ENCODE measurements around the gene WASF2.

Gene WASF2

GRCh38 chr1:27427329-27427728 is 62.6 kb downstream of the WASF2 start:
- in situ Hi-C loops (cut with HindIII; ENCODE audit: low sequenced_read_pairs) = no loop called here

DNA sequence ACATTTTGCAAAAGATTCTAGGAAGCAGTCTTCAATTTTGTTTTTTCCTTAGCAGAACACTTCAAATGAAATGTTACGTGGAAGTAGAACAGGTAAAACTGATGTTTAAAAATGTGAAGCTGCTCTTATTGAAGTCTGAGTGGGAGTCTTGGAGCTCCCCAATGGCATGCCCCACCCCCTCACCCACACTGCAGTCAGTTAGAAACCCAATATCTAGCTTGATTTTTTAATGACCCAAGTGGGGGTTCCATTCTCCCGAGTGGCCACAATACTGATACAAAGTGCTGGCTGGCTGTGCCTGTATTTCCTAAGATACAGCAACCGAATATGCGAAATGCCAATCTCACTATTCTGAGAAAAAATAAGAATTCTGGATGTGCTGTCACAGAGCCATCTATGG is 66.3 kb downstream of the WASF2 start:
- in situ Hi-C loops (cut with HindIII; ENCODE audit: low sequenced_read_pairs) = loop anchor here (25.0 kb wide), 1 partner anchor 164 kb away; no protein-coding TSS in a partner anchor

DNA sequence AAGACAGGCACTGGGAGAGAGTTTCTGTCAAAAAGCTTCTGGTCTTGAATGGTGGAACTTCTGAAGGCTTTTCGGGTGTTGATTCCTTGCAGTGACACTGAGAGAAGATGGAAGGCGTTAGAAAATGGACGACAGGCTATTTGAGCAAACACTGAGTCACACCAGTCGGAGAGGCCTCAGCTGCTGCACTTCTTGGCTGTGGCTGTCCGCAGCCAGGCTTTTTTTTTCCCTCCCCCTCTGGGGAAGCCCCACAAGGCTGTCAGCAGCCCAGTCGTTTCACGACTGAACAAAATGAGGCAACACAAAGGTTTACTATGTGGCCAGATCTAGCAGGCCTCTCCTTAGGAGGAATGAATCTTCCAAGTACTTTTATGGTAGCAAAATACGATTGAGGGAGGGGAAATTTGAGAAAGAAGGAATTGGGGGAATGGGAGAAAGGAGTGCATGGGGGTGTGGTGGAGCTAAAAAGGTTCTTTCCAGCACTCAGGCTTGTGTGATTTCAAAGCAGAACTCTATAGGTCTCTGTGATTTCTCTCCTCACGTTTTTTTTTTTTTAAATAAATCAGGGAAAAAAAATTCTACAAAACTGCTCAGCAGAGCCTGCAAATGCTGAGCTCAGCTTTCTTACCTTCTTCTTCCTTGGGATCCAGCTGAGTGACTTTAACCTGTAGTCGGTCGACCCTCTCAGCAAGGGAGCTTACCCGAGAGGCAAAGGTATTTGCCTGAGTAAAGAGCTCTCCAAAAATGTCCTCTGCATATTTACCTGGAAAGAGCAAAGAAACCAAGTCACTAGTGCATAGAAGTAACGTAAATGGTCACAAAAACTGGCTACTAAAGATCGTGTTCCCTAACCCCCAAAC is 71.4 kb downstream of the WASF2 start:
- in situ Hi-C loops (cut with HindIII; ENCODE audit: low sequenced_read_pairs) = loop anchor here (25.0 kb wide), 1 partner anchor 169 kb away; no protein-coding TSS in a partner anchor

DNA sequence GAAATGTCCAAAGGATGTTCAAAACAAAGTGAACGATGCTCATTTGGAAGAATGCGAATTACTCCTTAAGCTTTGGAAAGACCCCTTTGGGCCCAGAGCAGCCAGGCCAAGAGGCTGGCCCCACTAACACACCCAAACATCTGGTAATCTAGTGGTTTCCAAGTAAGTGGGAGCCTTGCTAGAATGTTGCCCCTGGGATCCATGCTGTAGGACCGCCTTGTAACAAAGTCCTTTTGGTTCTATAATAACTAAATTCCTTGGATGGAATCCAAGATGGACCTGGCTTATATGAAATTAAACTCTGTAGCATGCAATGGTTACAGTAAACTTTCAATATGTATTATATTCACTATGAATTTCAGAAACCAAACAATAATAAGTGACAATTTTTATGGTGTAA is 72.3 kb downstream of the WASF2 start:
- in situ Hi-C loops (cut with HindIII; ENCODE audit: low sequenced_read_pairs) = loop anchor here (25.0 kb wide), 1 partner anchor 170 kb away; no protein-coding TSS in a partner anchor

DNA sequence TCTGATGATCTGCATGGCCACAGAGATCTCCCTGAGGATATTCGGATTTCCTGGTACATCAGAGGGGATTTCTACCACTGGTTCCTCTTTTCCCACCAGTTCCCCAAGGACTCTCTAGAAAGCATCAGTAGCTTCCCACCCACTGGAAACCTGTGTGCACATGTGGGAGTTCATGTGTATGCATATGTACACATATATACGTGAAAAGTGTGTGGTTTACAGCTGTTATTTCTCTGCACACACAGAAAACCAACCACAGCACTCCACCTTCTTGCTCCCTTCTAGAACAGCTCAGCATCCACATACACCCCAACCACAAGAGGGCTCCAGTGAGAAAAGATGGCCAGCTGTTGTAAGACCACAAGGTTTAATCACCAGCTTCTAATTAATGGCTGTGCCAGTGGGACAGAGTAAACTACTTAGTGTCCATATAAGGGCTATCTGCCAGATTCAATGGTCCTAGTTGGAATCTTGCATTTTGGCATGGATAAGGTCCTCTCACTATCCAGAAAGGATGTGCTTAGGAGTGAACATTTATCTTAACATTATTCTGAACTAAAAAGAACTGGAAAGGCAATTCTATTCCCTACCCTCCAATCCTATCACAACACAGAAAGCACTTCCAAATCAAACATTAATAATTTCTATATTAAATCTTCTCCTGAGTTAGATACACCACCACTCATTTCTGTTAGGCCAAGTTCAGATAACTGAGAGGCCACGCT is 73.4 kb downstream of the WASF2 start:
- in situ Hi-C loops (cut with HindIII; ENCODE audit: low sequenced_read_pairs) = loop anchor here (25.0 kb wide), 1 partner anchor 171 kb away; no protein-coding TSS in a partner anchor

DNA sequence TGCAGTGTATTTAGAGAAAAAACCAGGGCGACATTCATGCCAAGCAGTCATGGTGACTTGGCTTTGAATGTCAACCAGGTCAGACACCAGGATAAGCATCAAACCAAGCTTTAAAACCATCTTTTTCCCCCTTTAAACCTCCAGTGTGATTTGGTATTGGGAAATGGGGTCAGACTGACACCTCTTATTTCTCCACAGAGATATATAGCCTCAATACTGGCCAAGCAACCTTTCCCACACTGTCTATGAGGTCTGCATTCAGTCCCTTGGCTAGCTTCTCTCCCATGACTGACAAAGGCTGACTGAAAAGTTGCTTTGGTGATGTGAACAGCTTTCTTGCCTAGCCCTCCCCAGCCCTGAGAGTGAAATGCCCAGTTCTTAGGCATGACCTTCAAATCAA is 75.9 kb downstream of the WASF2 start:
- in situ Hi-C loops (cut with HindIII; ENCODE audit: low sequenced_read_pairs) = loop anchor here (25.0 kb wide), 1 partner anchor 173 kb away; no protein-coding TSS in a partner anchor

DNA sequence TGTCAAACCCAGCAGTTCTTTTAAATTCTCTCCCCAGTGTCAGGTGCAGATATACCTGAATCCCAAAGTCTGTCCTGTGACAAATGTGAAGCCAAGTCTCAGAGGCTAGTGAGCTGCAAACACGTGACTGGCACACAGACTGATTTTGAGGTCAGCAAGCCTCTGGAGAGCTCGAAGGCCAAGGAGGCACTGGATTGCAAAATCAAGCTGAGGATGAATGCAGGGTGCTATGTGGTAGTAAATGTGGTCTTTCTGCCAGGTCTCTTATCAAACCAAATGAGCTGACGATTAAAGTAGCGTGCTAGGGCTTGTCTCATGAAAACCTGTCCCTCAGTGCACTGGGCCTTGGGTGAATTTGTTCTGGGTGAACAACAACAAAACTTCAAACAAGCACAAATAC is 77.0 kb downstream of the WASF2 start:
- in situ Hi-C loops (cut with HindIII; ENCODE audit: low sequenced_read_pairs) = loop anchor here (25.0 kb wide), 1 partner anchor 174 kb away; no protein-coding TSS in a partner anchor

DNA sequence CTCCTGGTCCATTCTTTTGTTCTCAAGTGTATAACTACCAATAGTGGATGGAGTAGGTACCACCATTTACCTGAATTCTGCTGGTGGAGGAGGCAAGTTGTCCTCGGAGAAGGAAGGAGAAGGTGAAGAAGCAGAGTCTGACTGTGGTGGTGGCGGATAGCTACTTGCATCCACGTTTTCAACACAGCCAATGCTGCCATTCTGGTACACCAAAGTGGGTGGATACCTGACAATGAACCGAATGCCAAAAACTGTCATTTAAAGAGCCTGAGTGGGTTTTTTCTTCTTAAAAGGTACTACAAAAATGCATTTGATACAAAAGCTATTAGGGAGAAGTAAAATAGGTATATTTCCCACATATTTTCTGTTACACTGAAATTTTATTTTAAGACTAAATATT is 77.5 kb downstream of the WASF2 start:
- in situ Hi-C loops (cut with HindIII; ENCODE audit: low sequenced_read_pairs) = loop anchor here (25.0 kb wide), 1 partner anchor 175 kb away; no protein-coding TSS in a partner anchor

- in situ Hi-C loops (cut with HindIII; ENCODE audit: low sequenced_read_pairs) = loop anchor here (25.0 kb wide), 1 partner anchor 177 kb away; no protein-coding TSS in a partner anchor
These were observed 79.3 kb downstream of the WASF2 start for GRCh38 chr1:27410709-27411108.

DNA sequence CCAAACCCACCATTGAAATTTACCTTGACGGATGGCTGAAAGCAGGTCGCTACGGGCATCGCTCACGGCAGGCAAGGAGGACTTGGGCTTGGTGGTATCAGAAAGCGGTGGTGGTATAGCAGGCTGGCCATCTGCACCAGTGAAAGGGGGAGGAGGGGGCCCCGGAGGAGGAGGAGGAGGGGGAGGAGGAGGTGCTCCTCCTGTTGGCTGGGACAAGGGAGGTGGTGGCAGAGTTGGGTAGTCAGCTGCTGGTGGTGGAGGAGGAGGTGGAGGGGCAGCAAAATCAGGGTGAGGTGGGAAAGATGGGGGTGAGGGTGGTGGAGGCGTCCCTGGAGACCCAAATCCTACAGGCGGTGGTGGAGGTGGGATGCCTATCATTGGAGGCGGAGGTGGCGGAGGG is 80.3 kb downstream of the WASF2 start:
- in situ Hi-C loops (cut with HindIII; ENCODE audit: low sequenced_read_pairs) = loop anchor here (25.0 kb wide), 1 partner anchor 178 kb away; no protein-coding TSS in a partner anchor

GRCh38 chr1:27408151-27408550 is 81.8 kb downstream of the WASF2 start:
- in situ Hi-C loops (cut with HindIII; ENCODE audit: low sequenced_read_pairs) = loop anchor here (25.0 kb wide), 1 partner anchor 179 kb away; no protein-coding TSS in a partner anchor

GRCh38 chr1:27406791-27407190 is 83.2 kb downstream of the WASF2 start:
- in situ Hi-C loops (cut with HindIII; ENCODE audit: low sequenced_read_pairs) = loop anchor here (25.0 kb wide), 1 partner anchor 181 kb away; no protein-coding TSS in a partner anchor

DNA sequence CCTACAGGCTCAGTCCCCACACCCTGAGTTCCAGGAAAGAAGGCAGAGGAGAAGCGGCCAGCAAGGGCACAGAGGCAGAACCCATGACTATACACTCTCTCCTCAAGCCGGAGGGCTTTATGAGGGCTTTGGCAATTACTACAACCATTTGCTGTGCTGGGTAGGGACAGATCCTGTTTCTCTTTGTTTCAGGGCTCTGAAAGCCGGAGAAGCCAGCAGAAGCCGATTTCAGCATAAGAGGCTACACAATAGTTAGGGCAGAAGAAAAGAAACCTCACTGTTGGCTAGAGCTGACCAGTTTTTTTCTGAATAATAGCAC is 83.6 kb downstream of the WASF2 start:
- in situ Hi-C loops (cut with HindIII; ENCODE audit: low sequenced_read_pairs) = loop anchor here (25.0 kb wide), 1 partner anchor 181 kb away; no protein-coding TSS in a partner anchor

DNA sequence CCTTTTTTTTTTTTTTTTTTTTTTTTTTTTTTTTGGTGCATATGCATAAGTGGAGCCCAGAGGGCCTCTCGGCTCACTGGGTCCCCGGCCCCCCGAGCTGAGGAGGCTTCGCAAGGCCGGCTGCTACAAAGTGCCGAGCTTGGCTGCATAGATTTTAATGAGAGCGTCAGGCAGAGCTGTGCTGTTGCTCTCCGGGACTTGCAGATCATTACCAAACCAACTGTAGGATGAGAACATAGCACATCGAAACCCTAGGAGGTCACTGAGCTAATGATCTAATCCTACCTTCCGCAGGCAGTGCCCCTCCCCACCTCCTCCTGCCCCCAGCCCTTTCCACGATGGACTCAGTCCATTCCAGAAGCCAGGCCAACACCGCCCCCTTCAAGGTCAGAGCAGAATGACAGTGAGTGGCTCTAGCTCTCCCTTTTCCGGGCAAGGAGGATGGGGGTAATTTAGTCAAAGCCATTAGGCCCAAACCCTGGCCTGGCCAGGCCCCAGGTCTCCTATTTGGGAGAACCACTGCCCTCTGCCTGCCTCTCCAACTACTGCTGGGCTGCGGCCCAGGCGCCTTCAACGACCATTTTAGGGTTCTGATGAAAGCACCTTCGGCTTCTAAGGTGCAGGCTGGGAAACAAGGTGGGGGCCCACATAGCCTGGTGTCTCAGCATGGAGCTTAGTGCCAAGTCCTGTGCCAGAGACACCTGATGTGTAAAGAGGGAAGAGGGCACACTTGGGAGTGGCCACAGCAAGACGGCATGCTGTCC is 84.2 kb downstream of the WASF2 start:
- in situ Hi-C loops (cut with HindIII; ENCODE audit: low sequenced_read_pairs) = loop anchor here (25.0 kb wide), 1 partner anchor 182 kb away; no protein-coding TSS in a partner anchor

GRCh38 chr1:27405074-27405473 is 84.9 kb downstream of the WASF2 start:
- in situ Hi-C loops (cut with HindIII; ENCODE audit: low sequenced_read_pairs) = loop anchor here (25.0 kb wide), 1 partner anchor 182 kb away; no protein-coding TSS in a partner anchor

DNA sequence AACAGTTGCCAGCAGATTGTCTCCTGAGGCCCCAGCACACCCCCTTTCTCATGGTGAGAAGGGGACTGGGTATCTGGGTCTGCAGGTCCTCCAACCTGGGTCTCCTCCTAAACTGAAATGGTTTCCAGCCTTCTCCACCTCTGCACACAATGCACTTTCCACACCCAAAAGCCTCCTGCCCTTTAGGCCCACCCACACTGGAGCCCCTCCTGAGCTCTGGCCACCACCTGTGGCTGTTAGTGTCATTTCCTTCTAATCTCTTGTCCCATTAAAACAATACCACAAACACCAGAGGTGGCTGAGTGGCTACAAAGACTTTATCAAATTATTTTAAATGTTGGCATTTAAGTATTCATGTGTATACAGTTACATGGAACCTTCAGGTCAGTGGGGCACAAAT is 86.0 kb downstream of the WASF2 start:
- in situ Hi-C loops (cut with HindIII; ENCODE audit: low sequenced_read_pairs) = loop anchor here (25.0 kb wide), 1 partner anchor 183 kb away; no protein-coding TSS in a partner anchor

DNA sequence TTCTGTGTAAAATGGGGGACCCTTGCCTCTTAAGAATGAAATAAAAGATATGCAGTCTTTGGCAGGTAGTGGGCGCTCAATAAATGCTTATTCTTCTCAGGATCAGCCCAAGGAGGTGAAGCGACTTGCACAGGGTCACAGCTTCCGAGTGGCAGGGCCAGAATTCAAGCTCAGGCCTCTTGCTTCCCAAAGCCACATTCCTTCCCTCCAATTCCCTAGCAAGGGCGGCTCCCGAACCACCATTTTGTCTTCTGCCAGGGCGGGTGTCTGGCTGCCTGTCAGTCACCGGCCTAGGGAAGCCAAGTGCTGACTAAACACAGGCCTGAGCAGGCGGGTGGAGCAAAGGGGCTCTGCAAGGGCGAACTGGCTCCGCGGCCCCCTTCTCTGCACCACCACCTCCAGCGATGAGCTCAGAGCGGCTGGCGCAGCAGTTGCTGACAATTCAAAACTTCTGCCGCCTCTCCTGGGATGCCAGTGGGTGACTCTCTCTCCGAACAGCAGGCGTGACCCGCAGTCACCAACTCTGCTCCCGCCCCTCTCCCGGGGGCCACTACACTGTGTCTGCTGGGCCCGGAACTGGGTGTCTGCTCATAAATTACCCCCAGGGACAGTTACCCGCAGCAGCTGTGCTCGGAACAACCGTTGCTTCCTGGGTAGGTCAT is 86.8 kb downstream of the WASF2 start:
- in situ Hi-C loops (cut with HindIII; ENCODE audit: low sequenced_read_pairs) = loop anchor here (25.0 kb wide), 1 partner anchor 184 kb away; no protein-coding TSS in a partner anchor

- in situ Hi-C loops (cut with HindIII; ENCODE audit: low sequenced_read_pairs) = loop anchor here (25.0 kb wide), 1 partner anchor 185 kb away; no protein-coding TSS in a partner anchor
These were observed 87.6 kb downstream of the WASF2 start for GRCh38 chr1:27402349-27402754.

GRCh38 chr1:27400963-27401341 is 89.0 kb downstream of the WASF2 start:
- in situ Hi-C loops (cut with HindIII; ENCODE audit: low sequenced_read_pairs) = loop anchor here (25.0 kb wide), 1 partner anchor 186 kb away; no protein-coding TSS in a partner anchor

Measured in DLD1 (cell line).